LNCAP (cell line): ENCODE data around the gene CDH9.

Source experiments
- CTCF ChIP-seq: fragments of 450-650 bp; IDR thresholded peaks from 2 replicates; pipeline ENCODE4 v1.5.1; 2017; ENCODE audit warnings: mild to moderate bottlenecking

CDH9 gene

GRCh38 chr5:27009540-27009915 lies 28.9 kb downstream of the CDH9 start:
- no peak for TF ChIP-seq CTCF

GRCh38 chr5:27008604-27009539 lies 29.5 kb downstream of the CDH9 start:
- no peak for TF ChIP-seq CTCF

- TF ChIP-seq CTCF: no peak
Observed at GRCh38 chr5:27007121-27007520, 31.3 kb downstream of the CDH9 start.

- TF ChIP-seq CTCF: no peak
Observed at GRCh38 chr5:26986985-26987384, 51.4 kb downstream of the CDH9 start.

- no peak for TF ChIP-seq CTCF
Observed at GRCh38 chr5:26981750-26982149, 56.6 kb downstream of the CDH9 start.

- TF ChIP-seq CTCF: no peak
Observed at GRCh38 chr5:26959290-26959689, 79.1 kb downstream of the CDH9 start.

GRCh38 chr5:26955161-26955560 lies 83.2 kb downstream of the CDH9 start:
- no peak for TF ChIP-seq CTCF

- TF ChIP-seq CTCF: no peak
Observed at GRCh38 chr5:26948921-26949320, 89.5 kb downstream of the CDH9 start.
